Measurements from ENCODE around the gene PEX6.

The PEX6 gene

GRCh38 chr6:42928986-42929820 lies 49.8 kb downstream of the PEX6 start, which contains the start of gene CNPY3:
CNPY3 (plus strand) TSS chr6:42929480; CDS start chr6:42929571, 91 bp downstream.
- DNase-seq = peak; percentile 93 to 94

GRCh38 chr6:42925248-42925857 lies 53.6 kb downstream of the PEX6 start:
- no peak for DNase-seq

GRCh38 chr6:42923666-42924065 lies 55.3 kb downstream of the PEX6 start:
- DNase-seq = no peak

- no peak for DNase-seq
Observed at GRCh38 chr6:42921801-42922200, 57.2 kb downstream of the PEX6 start.

GRCh38 chr6:42916288-42916687 lies 62.7 kb downstream of the PEX6 start:
- DNase-seq = no peak

GRCh38 chr6:42915732-42916131 lies 63.2 kb downstream of the PEX6 start, which contains the start of gene PTCRA:
PTCRA (plus strand) TSS chr6:42916053; CDS start chr6:42916070, 17 bp downstream.
- no peak for DNase-seq

GRCh38 chr6:42914546-42914945 lies 64.4 kb downstream of the PEX6 start:
- DNase-seq = no peak

Measured in stimulated activated CD4-positive, alpha-beta T cell treated with anti-CD3 and anti-CD28 coated beads, Interleukin-2, amount 100 ng/mL, for 24 hours (primary cell).